Measurements from ENCODE around the gene RUBCN. TPM values are rescaled to one million over a fixed set of nuclear protein-coding genes. Genes with fewer than 3 reads are reported as not detected.
A peak's percentile ranks its signal among the peaks of the same experiment; 100 is the strongest.

The RUBCN gene
- polyA plus RNA-seq, 1 donor (not counting 4 experiments of a cell fraction or from before 2014, with no cell fraction given): 8.9 TPM

- Histone ChIP-seq H3K4me3 (ENCODE audit: control insufficient read depth in 2 of 3, extremely low read depth in 1 of 3, insufficient read depth in 2 of 3, low read depth in 1 of 3, low read length in 3 of 3) (no peak overlapping the region), H4K20me1 (ENCODE audit: control insufficient read depth, extremely low read depth, insufficient read depth, low read length) (no peaks in the 10 kb centered on the region), H2AFZ (ENCODE audit: control insufficient read depth, low read length) (no peak overlapping the region), H3K4me2 (ENCODE audit: control insufficient read depth, extremely low read depth, insufficient read depth, low read depth, low read length) (no peak overlapping the region), H3K27me3 (ENCODE audit: control insufficient read depth, extremely low read depth, insufficient read depth, low read length) (no peaks in the 10 kb centered on the region), H3K4me1 (ENCODE audit: control insufficient read depth, extremely low read depth, insufficient read depth, low read length) (peaks cover 3% of the 10 kb centered on the region), H3K79me2 (ENCODE audit: control insufficient read depth, insufficient read depth, low read length) (no peaks in the 10 kb centered on the region), H3K27ac (ENCODE audit: control insufficient read depth, insufficient read depth, low read length) (no peak overlapping the region), H3K9me3 (ENCODE audit: control insufficient read depth, low read depth, low read length) (no peaks in the 10 kb centered on the region), H3K9me1 (ENCODE audit: control insufficient read depth, extremely low read depth, insufficient read depth, low read length) (no peaks in the 10 kb centered on the region), H3K9ac (ENCODE audit: control insufficient read depth, extremely low read depth, insufficient read depth, low read length) (no peak overlapping the region), H3K36me3 (ENCODE audit: control insufficient read depth in 2 of 2, extremely low read depth in 1 of 2, insufficient read depth in 2 of 2, low read length in 2 of 2) (no peaks in the 10 kb centered on the region)
- dilution Hi-C loops (cut with MboI; ENCODE audit: extremely low pct_ligation_motif_present, low sequenced_read_pairs): no loop called here
- FAIRE-seq (no peak), DNase-seq (ENCODE audit: low read depth, low spot score) (no peak)
- TF ChIP-seq CTCF (optimal IDR thresholded peaks at IDR 0.05 in 1 of 3, IDR thresholded peaks at IDR 0.05 in 1 of 3, conservative IDR thresholded peaks at IDR 0.05 in 1 of 3; ENCODE audit: extremely low read depth in 1 of 3, insufficient read depth in 2 of 3, low read length in 3 of 3) (no peak), EZH2 (IDR thresholded peaks at IDR 0.05; ENCODE audit: low read length) (no peak)
Observed at GRCh38 chr3:197742787-197743186, 6.1 kb upstream of the RUBCN start.

GRCh38 chr3:197737749-197738462 is 1.2 kb upstream of the RUBCN start:
- Histone ChIP-seq H4K20me1 (ENCODE audit: control insufficient read depth, extremely low read depth, insufficient read depth, low read length) (no peaks in the 10 kb centered on the region), H3K27ac (ENCODE audit: control insufficient read depth, insufficient read depth, low read length) (no peak overlapping the region), H3K4me3 (ENCODE audit: control insufficient read depth in 2 of 3, extremely low read depth in 1 of 3, insufficient read depth in 2 of 3, low read depth in 1 of 3, low read length in 3 of 3) (peak overlapping the region; percentile 64 to 86 (median 81)), H2AFZ (ENCODE audit: control insufficient read depth, low read length) (peak overlapping the region; percentile 88), H3K9me1 (ENCODE audit: control insufficient read depth, extremely low read depth, insufficient read depth, low read length) (no peaks in the 10 kb centered on the region), H3K4me2 (ENCODE audit: control insufficient read depth, extremely low read depth, insufficient read depth, low read depth, low read length) (peak overlapping the region; percentile 96), H3K9ac (ENCODE audit: control insufficient read depth, extremely low read depth, insufficient read depth, low read length) (peak overlapping the region; percentile 79), H3K27me3 (ENCODE audit: control insufficient read depth, extremely low read depth, insufficient read depth, low read length) (no peaks in the 10 kb centered on the region), H3K9me3 (ENCODE audit: control insufficient read depth, low read depth, low read length) (no peaks in the 10 kb centered on the region), H3K4me1 (ENCODE audit: control insufficient read depth, extremely low read depth, insufficient read depth, low read length) (peaks cover 20% of the 10 kb centered on the region), H3K79me2 (ENCODE audit: control insufficient read depth, insufficient read depth, low read length) (peaks cover 32% of the 10 kb centered on the region), H3K36me3 (ENCODE audit: control insufficient read depth in 2 of 2, extremely low read depth in 1 of 2, insufficient read depth in 2 of 2, low read length in 2 of 2) (peaks cover 0 to 6% of the 10 kb centered on the region in 2 experiments)
- DNase-seq (ENCODE audit: low read depth, low spot score) (no peak), FAIRE-seq (no peak)
- dilution Hi-C loops (cut with MboI; ENCODE audit: extremely low pct_ligation_motif_present, low sequenced_read_pairs): no loop called here
- TF ChIP-seq CTCF (optimal IDR thresholded peaks at IDR 0.05 in 1 of 3, IDR thresholded peaks at IDR 0.05 in 1 of 3, conservative IDR thresholded peaks at IDR 0.05 in 1 of 3; ENCODE audit: extremely low read depth in 1 of 3, insufficient read depth in 2 of 3, low read length in 3 of 3) (no peak), EZH2 (IDR thresholded peaks at IDR 0.05; ENCODE audit: low read length) (no peak)
